HEK293T (cell line): Measurements from ENCODE around the gene POLD2.

Experiments
- BHLHE40 ChIP-seq: fragments of 450-650 bp; IDR thresholded peaks from 2 replicates; pipeline ENCODE4 v1.6.1; 2016; ENCODE audit warnings: mild to moderate bottlenecking, moderate library complexity, borderline replicate concordance
- CTBP1 ChIP-seq: fragments of 450-650 bp; IDR thresholded peaks from 2 replicates; pipeline ENCODE4 v1.6.1; 2016; ENCODE audit warnings: borderline replicate concordance
- ELF4 ChIP-seq: fragments of 450-650 bp; IDR thresholded peaks from 2 replicates; pipeline ENCODE4 v1.6.1; 2017; ENCODE audit warnings: antibody characterized with exemption
- FOXA1 ChIP-seq: fragments of 450-650 bp; IDR thresholded peaks from 2 replicates; pipeline ENCODE4 v1.6.1; 2016; ENCODE audit warnings: mild to moderate bottlenecking
- FOXK2 ChIP-seq: fragments of 450-650 bp; IDR thresholded peaks from 2 replicates; pipeline ENCODE4 v1.6.1; 2016; ENCODE audit warnings: mild to moderate bottlenecking
- FOXM1 ChIP-seq: fragments of 450-650 bp; IDR thresholded peaks from 2 replicates; pipeline ENCODE4 v1.6.1; 2017; ENCODE audit warnings: mild to moderate bottlenecking, borderline replicate concordance
- HDGF ChIP-seq: fragments of 450-650 bp; IDR thresholded peaks from 2 replicates; pipeline ENCODE4 v1.6.1; 2017; ENCODE audit warnings: antibody characterized with exemption, borderline replicate concordance
- SP1 ChIP-seq: fragments of 450-650 bp; IDR thresholded peaks from 2 replicates; pipeline ENCODE4 v1.6.1; 2017
- SUZ12 ChIP-seq: fragments of 450-650 bp; IDR thresholded peaks from 2 replicates; pipeline ENCODE4 v1.6.1; 2016; ENCODE audit warnings: mild to moderate bottlenecking
- ZNF384 ChIP-seq: fragments of 450-650 bp; IDR thresholded peaks from 2 replicates; pipeline ENCODE4 v1.6.1; 2016
- TF ChIP-seq, protein P1 (sequence below): fragments of 450-650 bp; IDR thresholded peaks from 2 replicates; pipeline ENCODE4 v1.6.1; 2016

DNA sequence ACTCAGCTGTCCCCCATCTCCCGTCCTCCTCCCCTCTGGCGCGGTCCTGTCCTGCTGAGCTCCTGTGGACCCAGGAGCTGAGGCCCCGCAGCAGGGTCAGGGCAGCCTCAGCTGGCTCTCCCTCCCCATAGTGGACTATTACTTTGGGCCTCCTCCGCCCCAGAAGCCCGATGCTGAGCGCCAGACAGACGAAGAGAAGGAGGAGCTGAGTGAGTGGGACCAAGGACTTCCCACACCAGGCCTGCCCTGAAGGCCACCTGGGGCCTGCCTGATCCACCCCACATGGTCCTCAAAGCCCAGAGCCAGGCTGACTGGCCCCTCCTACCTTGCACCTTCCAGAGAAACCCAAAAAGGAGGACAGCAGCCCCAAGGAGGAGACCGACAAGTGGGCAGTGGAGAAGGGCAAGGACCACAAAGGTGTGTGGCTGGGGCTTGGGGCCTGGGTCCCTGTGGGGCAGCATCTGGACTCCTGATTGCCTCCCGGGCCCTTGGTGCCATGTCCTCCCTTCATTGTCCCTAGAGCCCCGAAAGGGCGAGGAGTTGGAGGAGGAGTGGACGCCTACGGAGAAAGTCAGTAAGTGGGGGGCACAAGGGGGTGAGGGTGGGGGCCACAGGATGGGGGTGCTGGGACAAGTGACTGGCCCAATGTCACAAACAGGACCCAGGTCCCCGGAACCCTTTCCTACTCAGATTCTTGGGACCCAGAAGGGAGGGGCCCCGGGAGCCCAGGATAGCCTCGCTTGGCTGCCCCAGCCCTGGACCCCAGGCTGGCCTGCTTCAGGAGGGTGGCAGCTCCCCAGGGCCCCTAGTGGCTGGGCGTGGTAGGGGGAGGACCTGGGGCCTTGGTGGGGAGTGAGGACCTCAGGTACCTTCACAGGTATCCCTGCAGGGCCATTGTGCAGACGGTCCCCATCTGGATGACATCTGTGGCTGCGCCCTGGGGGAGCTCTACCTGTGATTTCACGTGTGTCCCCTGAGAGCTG, 14.3 kb downstream of the POLD2 start:
- TF ChIP-seq SP1 (no peak), SUZ12 (no peak), BHLHE40 (no peak), ELF4 (no peak), CTBP1 (no peak), FOXM1 (no peak), FOXA1 (no peak), ZNF384 (no peak), FOXK2 (no peak), HDGF (no peak)
- TF ChIP-seq, protein P1, sequence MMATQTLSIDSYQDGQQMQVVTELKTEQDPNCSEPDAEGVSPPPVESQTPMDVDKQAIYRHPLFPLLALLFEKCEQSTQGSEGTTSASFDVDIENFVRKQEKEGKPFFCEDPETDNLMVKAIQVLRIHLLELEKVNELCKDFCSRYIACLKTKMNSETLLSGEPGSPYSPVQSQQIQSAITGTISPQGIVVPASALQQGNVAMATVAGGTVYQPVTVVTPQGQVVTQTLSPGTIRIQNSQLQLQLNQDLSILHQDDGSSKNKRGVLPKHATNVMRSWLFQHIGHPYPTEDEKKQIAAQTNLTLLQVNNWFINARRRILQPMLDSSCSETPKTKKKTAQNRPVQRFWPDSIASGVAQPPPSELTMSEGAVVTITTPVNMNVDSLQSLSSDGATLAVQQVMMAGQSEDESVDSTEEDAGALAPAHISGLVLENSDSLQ = no peak
